Measurements from ENCODE around the gene MYO6. TPM values are rescaled to one million over a fixed set of nuclear protein-coding genes. Genes with fewer than 3 reads are reported as not detected.

MYO6 gene
- polyA plus RNA-seq, 1 donor (not counting 4 experiments of a cell fraction or from before 2014, with no cell fraction given) = 24.5 TPM

GRCh38 chr6:75794954-75795739 lies 46.1 kb downstream of the MYO6 start:
- no peaks in the 10 kb centered on the region for H3K9me1 ChIP-seq (ENCODE audit: control insufficient read depth, extremely low read depth, insufficient read depth, low read length)
- H3K4me1 ChIP-seq (ENCODE audit: control insufficient read depth, extremely low read depth, insufficient read depth, low read length) = peaks cover 6% of the 10 kb centered on the region
- H3K79me2 ChIP-seq (ENCODE audit: control insufficient read depth, insufficient read depth, low read length) = peaks cover 26% of the 10 kb centered on the region
- no peak for FAIRE-seq
- H3K27me3 ChIP-seq (ENCODE audit: control insufficient read depth, extremely low read depth, insufficient read depth, low read length) = no peaks in the 10 kb centered on the region
- no peaks in the 10 kb centered on the region for H3K9me3 ChIP-seq (ENCODE audit: control insufficient read depth, low read depth, low read length)
- no peak overlapping the region for H3K4me3 ChIP-seq (ENCODE audit: control insufficient read depth in 2 of 3, extremely low read depth in 1 of 3, insufficient read depth in 2 of 3, low read depth in 1 of 3, low read length in 3 of 3)
- H3K36me3 ChIP-seq (ENCODE audit: control insufficient read depth in 2 of 2, extremely low read depth in 1 of 2, insufficient read depth in 2 of 2, low read length in 2 of 2) = no peaks in the 10 kb centered on the region
- no peak overlapping the region for H2AFZ ChIP-seq (ENCODE audit: control insufficient read depth, low read length)
- TF ChIP-seq, protein P1, sequence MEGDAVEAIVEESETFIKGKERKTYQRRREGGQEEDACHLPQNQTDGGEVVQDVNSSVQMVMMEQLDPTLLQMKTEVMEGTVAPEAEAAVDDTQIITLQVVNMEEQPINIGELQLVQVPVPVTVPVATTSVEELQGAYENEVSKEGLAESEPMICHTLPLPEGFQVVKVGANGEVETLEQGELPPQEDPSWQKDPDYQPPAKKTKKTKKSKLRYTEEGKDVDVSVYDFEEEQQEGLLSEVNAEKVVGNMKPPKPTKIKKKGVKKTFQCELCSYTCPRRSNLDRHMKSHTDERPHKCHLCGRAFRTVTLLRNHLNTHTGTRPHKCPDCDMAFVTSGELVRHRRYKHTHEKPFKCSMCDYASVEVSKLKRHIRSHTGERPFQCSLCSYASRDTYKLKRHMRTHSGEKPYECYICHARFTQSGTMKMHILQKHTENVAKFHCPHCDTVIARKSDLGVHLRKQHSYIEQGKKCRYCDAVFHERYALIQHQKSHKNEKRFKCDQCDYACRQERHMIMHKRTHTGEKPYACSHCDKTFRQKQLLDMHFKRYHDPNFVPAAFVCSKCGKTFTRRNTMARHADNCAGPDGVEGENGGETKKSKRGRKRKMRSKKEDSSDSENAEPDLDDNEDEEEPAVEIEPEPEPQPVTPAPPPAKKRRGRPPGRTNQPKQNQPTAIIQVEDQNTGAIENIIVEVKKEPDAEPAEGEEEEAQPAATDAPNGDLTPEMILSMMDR (optimal IDR thresholded peaks at IDR 0.05 in 1 of 3, IDR thresholded peaks at IDR 0.05 in 1 of 3, conservative IDR thresholded peaks at IDR 0.05 in 1 of 3; ENCODE audit: extremely low read depth in 1 of 3, insufficient read depth in 2 of 3, low read length in 3 of 3) = no peak
- TF ChIP-seq EZH2 (IDR thresholded peaks at IDR 0.05; ENCODE audit: low read length) = no peak
- dilution Hi-C loops (cut with MboI; ENCODE audit: extremely low pct_ligation_motif_present, low sequenced_read_pairs) = no loop called here
- no peak overlapping the region for H3K27ac ChIP-seq (ENCODE audit: control insufficient read depth, insufficient read depth, low read length)
- no peaks in the 10 kb centered on the region for H4K20me1 ChIP-seq (ENCODE audit: control insufficient read depth, extremely low read depth, insufficient read depth, low read length)
- no peak overlapping the region for H3K9ac ChIP-seq (ENCODE audit: control insufficient read depth, extremely low read depth, insufficient read depth, low read length)
- DNase-seq (ENCODE audit: low read depth, low spot score) = no peak
- no peak overlapping the region for H3K4me2 ChIP-seq (ENCODE audit: control insufficient read depth, extremely low read depth, insufficient read depth, low read depth, low read length)

- Histone ChIP-seq H3K27ac (ENCODE audit: control insufficient read depth, insufficient read depth, low read length) (no peak overlapping the region), H3K36me3 (ENCODE audit: control insufficient read depth in 2 of 2, extremely low read depth in 1 of 2, insufficient read depth in 2 of 2, low read length in 2 of 2) (no peaks in the 10 kb centered on the region), H3K9ac (ENCODE audit: control insufficient read depth, extremely low read depth, insufficient read depth, low read length) (no peak overlapping the region), H4K20me1 (ENCODE audit: control insufficient read depth, extremely low read depth, insufficient read depth, low read length) (no peaks in the 10 kb centered on the region), H3K4me1 (ENCODE audit: control insufficient read depth, extremely low read depth, insufficient read depth, low read length) (peaks cover 3% of the 10 kb centered on the region), H3K4me2 (ENCODE audit: control insufficient read depth, extremely low read depth, insufficient read depth, low read depth, low read length) (no peak overlapping the region), H3K9me1 (ENCODE audit: control insufficient read depth, extremely low read depth, insufficient read depth, low read length) (no peaks in the 10 kb centered on the region), H3K9me3 (ENCODE audit: control insufficient read depth, low read depth, low read length) (no peaks in the 10 kb centered on the region), H3K79me2 (ENCODE audit: control insufficient read depth, insufficient read depth, low read length) (peaks cover 23% of the 10 kb centered on the region), H3K27me3 (ENCODE audit: control insufficient read depth, extremely low read depth, insufficient read depth, low read length) (no peaks in the 10 kb centered on the region), H3K4me3 (ENCODE audit: control insufficient read depth in 2 of 3, extremely low read depth in 1 of 3, insufficient read depth in 2 of 3, low read depth in 1 of 3, low read length in 3 of 3) (no peak overlapping the region), H2AFZ (ENCODE audit: control insufficient read depth, low read length) (no peak overlapping the region)
- TF ChIP-seq, protein P1 (optimal IDR thresholded peaks at IDR 0.05 in 1 of 3, IDR thresholded peaks at IDR 0.05 in 1 of 3, conservative IDR thresholded peaks at IDR 0.05 in 1 of 3; ENCODE audit: extremely low read depth in 1 of 3, insufficient read depth in 2 of 3, low read length in 3 of 3) = no peak
- no peak for TF ChIP-seq EZH2 (IDR thresholded peaks at IDR 0.05; ENCODE audit: low read length)
- DNase-seq (ENCODE audit: low read depth, low spot score) = no peak
- dilution Hi-C loops (cut with MboI; ENCODE audit: extremely low pct_ligation_motif_present, low sequenced_read_pairs) = no loop called here
- peak; percentile 20 for FAIRE-seq
These were observed 47.7 kb downstream of the MYO6 start for GRCh38 chr6:75796723-75797122.
